Keratinocyte (primary cell): ENCODE results near the gene CPTP. TPM values are rescaled to one million over a fixed set of nuclear protein-coding genes. Genes with fewer than 3 reads are reported as not detected.

Experiments
- DNase-seq: peaks from one replicate; pipeline ENCODE4 v3.0.0-alpha.2; 2011; ENCODE audit warnings: low read depth, missing footprints, low spot score
- FAIRE-seq: peaks from 2 replicates; lab custom pipeline; 2011; peaks lifted over from hg19 to GRCh38; lab: Jason Lieb, UNC
- H2AFZ ChIP-seq: 2 replicates; pipeline ENCODE4 v1.6.0; 2012; ENCODE audit warnings: low read length, control low read depth, inconsistent platforms; ENCODE audit not compliant: control insufficient read depth
- H3K27ac ChIP-seq: 2 replicates; pipeline ENCODE4 v1.5.1; 2011; ENCODE audit warnings: low read length; ENCODE audit not compliant: control insufficient read depth, insufficient read depth
- H3K27me3 ChIP-seq: 3 replicates; pipeline ENCODE4 v1.6.0; 2011; ENCODE audit warnings: low read length; ENCODE audit not compliant: control insufficient read depth, insufficient read depth; ENCODE audit errors: extremely low read depth
- H3K36me3 ChIP-seq, 2 experiments: 2 replicates in 1 of 2; 3 replicates in 1 of 2; pipeline ENCODE4 v1.5.1; 2011; ENCODE audit warnings: low read length in 2 of 2, mild to moderate bottlenecking in 1 of 2; ENCODE audit not compliant: control insufficient read depth in 2 of 2, insufficient read depth in 2 of 2; ENCODE audit errors: extremely low read depth in 1 of 2
- H3K4me1 ChIP-seq: 3 replicates; pipeline ENCODE4 v1.5.1; 2011; ENCODE audit warnings: low read length; ENCODE audit not compliant: control insufficient read depth, insufficient read depth; ENCODE audit errors: extremely low read depth
- H3K4me2 ChIP-seq: 3 replicates; pipeline ENCODE4 v1.6.0; 2011; ENCODE audit warnings: low read depth, low read length; ENCODE audit not compliant: control insufficient read depth, insufficient read depth; ENCODE audit errors: extremely low read depth
- H3K4me3 ChIP-seq, 3 experiments: fragments of 200-600 bp in 1 of 3; sonication (generic) in 1 of 3; 2 replicates in 2 of 3; 3 replicates in 1 of 3; pipeline ENCODE4 v1.5.1; 2011 to 2016; ENCODE audit warnings: low read length in 3 of 3, mild to moderate bottlenecking in 3 of 3, control low read depth in 2 of 3, inconsistent platforms in 1 of 3, low read depth in 1 of 3, mixed read lengths in 1 of 3, mixed run types in 1 of 3, moderate library complexity in 1 of 3; ENCODE audit not compliant: control insufficient read depth in 2 of 3, insufficient read depth in 2 of 3; ENCODE audit errors: extremely low read depth in 1 of 3
- H3K79me2 ChIP-seq: 2 replicates; pipeline ENCODE4 v1.6.0; 2012; ENCODE audit warnings: low read length; ENCODE audit not compliant: control insufficient read depth, insufficient read depth
- H3K9ac ChIP-seq: 3 replicates; pipeline ENCODE4 v1.6.0; 2011; ENCODE audit warnings: low read length; ENCODE audit not compliant: control insufficient read depth, insufficient read depth; ENCODE audit errors: extremely low read depth
- H3K9me1 ChIP-seq: 3 replicates; pipeline ENCODE4 v1.6.0; 2011; ENCODE audit warnings: low read length; ENCODE audit not compliant: control insufficient read depth, insufficient read depth; ENCODE audit errors: extremely low read depth
- H3K9me3 ChIP-seq: 2 replicates; pipeline ENCODE4 v1.5.1; 2012; ENCODE audit warnings: low read depth, low read length; ENCODE audit not compliant: control insufficient read depth
- H4K20me1 ChIP-seq: 3 replicates; pipeline ENCODE4 v1.6.0; 2011; ENCODE audit warnings: low read length; ENCODE audit not compliant: control insufficient read depth, insufficient read depth; ENCODE audit errors: extremely low read depth
- CTCF ChIP-seq, 3 experiments: IDR thresholded peaks in 1 of 3; conservative IDR thresholded peaks in 1 of 3; optimal IDR thresholded peaks in 1 of 3; 2 replicates in 2 of 3; 3 replicates in 1 of 3; pipeline versions ENCODE3 to v1.5.1; 2011; ENCODE audit warnings: low read length in 3 of 3, mild to moderate bottlenecking in 3 of 3, moderate library complexity in 2 of 3, control low read depth in 1 of 3, inconsistent platforms in 1 of 3; ENCODE audit not compliant: insufficient read depth in 2 of 3; ENCODE audit errors: extremely low read depth in 1 of 3
- EZH2 ChIP-seq: IDR thresholded peaks from one replicate; pipeline ENCODE4 v1.6.1; 2012; ENCODE audit warnings: inconsistent platforms, mild to moderate bottlenecking, low read length, moderate library complexity
- dilution Hi-C: fragments of 300-500 bp; cut with MboI; formaldehyde crosslinking; loops from one replicate; pipeline ENCODE4 v1.7.0; 2020; ENCODE audit warnings: low sequenced_read_pairs; ENCODE audit not compliant: extremely low pct_ligation_motif_present
- polyA plus RNA-seq, 5 experiments: library from polyadenylated mRNA; depleted of rRNA in 3 of 5; stranded (reverse) in 3 of 5; stranded (forward) in 1 of 5; unstranded in 1 of 5; fragments of >200 nt; gene quantifications; 1 replicate in 1 of 5; 2 replicates in 3 of 5; 3 replicates in 1 of 5; pipeline versions ENCODE4 v1.2.1 to v1.2.3, GENCODE V29; 2011 to 2012; ENCODE audit warnings: missing spikeins in 2 of 5, low read depth in 1 of 5, low replicate concordance in 1 of 5

Gene CPTP
- polyA plus RNA-seq, 1 donor (not counting 4 experiments of a cell fraction or from before 2014, with no cell fraction given) = 5.8 TPM

GRCh38 chr1:1337793-1338147, 13.2 kb downstream of the CPTP start:
- no peaks in the 10 kb centered on the region for H3K9me1 ChIP-seq
- TF ChIP-seq CTCF (optimal IDR thresholded peaks at IDR 0.05 in 1 of 3, IDR thresholded peaks at IDR 0.05 in 1 of 3, conservative IDR thresholded peaks at IDR 0.05 in 1 of 3; ENCODE audit: extremely low read depth in 1 of 3, insufficient read depth in 2 of 3, low read length in 3 of 3) (no peak), EZH2 (no peak)
- H3K27ac ChIP-seq = no peak overlapping the region
- no peak overlapping the region for H3K4me3 ChIP-seq
- H3K79me2 ChIP-seq = peaks cover 22% of the 10 kb centered on the region
- FAIRE-seq (peak; percentile 20), DNase-seq (no peak)
- H3K36me3 ChIP-seq = peaks cover 15 to 30% of the 10 kb centered on the region in 2 experiments
- peaks cover 17% of the 10 kb centered on the region for H3K4me1 ChIP-seq
- peaks cover 33% of the 10 kb centered on the region for H4K20me1 ChIP-seq
- no peaks in the 10 kb centered on the region for H3K27me3 ChIP-seq
- H3K4me2 ChIP-seq = no peak overlapping the region
- dilution Hi-C loops = no loop called here
- H3K9ac ChIP-seq = no peak overlapping the region
- no peak overlapping the region for H2AFZ ChIP-seq
- no peaks in the 10 kb centered on the region for H3K9me3 ChIP-seq

- Histone ChIP-seq H3K4me3 (no peak overlapping the region), H3K9me1 (no peaks in the 10 kb centered on the region), H3K27me3 (no peaks in the 10 kb centered on the region), H3K9ac (no peak overlapping the region), H4K20me1 (peaks cover 30% of the 10 kb centered on the region), H3K4me2 (no peak overlapping the region), H2AFZ (no peak overlapping the region), H3K4me1 (peaks cover 12% of the 10 kb centered on the region), H3K27ac (no peak overlapping the region), H3K36me3 (peaks cover 15 to 30% of the 10 kb centered on the region in 2 experiments), H3K9me3 (no peaks in the 10 kb centered on the region), H3K79me2 (peaks cover 27% of the 10 kb centered on the region)
- FAIRE-seq = no peak
- DNase-seq = no peak
- dilution Hi-C loops = no loop called here
- TF ChIP-seq CTCF (optimal IDR thresholded peaks at IDR 0.05 in 1 of 3, IDR thresholded peaks at IDR 0.05 in 1 of 3, conservative IDR thresholded peaks at IDR 0.05 in 1 of 3; ENCODE audit: extremely low read depth in 1 of 3, insufficient read depth in 2 of 3, low read length in 3 of 3) (no peak), EZH2 (no peak)
Observed at GRCh38 chr1:1338278-1338677, 13.7 kb downstream of the CPTP start.
